Glutamatergic neuron (in vitro differentiated cells): ENCODE results near the gene TSPAN18. TPM values are rescaled to one million over a fixed set of nuclear protein-coding genes. Genes with fewer than 3 reads are reported as not detected.

Experiments used
- DNase-seq: peaks from one replicate; pipeline ENCODE4 v3.0.0; 2022
- H3K27ac Mint-ChIP-seq: one replicate; pipeline ENCODE4 v1.8.0; 2020; ENCODE audit warnings: mild to moderate bottlenecking, mixed read lengths, inconsistent platforms; ENCODE audit not compliant: unreplicated experiment
- H3K27me3 Mint-ChIP-seq: one replicate; pipeline ENCODE4 v1.8.0; 2020; ENCODE audit warnings: mild to moderate bottlenecking, moderate library complexity, mixed read lengths, inconsistent platforms; ENCODE audit not compliant: unreplicated experiment
- H3K36me3 Mint-ChIP-seq: one replicate; pipeline ENCODE4 v1.8.0; 2020; ENCODE audit warnings: mild to moderate bottlenecking, mixed read lengths, inconsistent platforms; ENCODE audit not compliant: unreplicated experiment
- H3K4me1 Mint-ChIP-seq: one replicate; pipeline ENCODE4 v1.8.0; 2020; ENCODE audit warnings: mild to moderate bottlenecking, low read depth, mixed read lengths, inconsistent platforms; ENCODE audit not compliant: unreplicated experiment
- H3K4me3 Mint-ChIP-seq: one replicate; pipeline ENCODE4 v1.8.0; 2020; ENCODE audit warnings: mild to moderate bottlenecking, mixed read lengths, inconsistent platforms; ENCODE audit not compliant: unreplicated experiment
- H3K9me3 Mint-ChIP-seq: one replicate; pipeline ENCODE4 v1.8.0; 2020; ENCODE audit warnings: mild to moderate bottlenecking, moderate library complexity, mixed read lengths, inconsistent platforms; ENCODE audit not compliant: unreplicated experiment
- total RNA-seq: library from RNA; stranded (reverse); fragmentation: NEBNext Ultra II Directional; extraction: Animal tissue kit (Norgen Biotek cat#: 25700); gene quantifications from one replicate; pipeline ENCODE4 v1.2.1, GENCODE V29; 2021; ENCODE audit not compliant: unreplicated experiment
- TF ChIP-seq, protein P1 (sequence below): fragments of 200-600 bp; sonication (generic); IDR thresholded peaks from one replicate; pipeline ENCODE4 v1.5.0; 2021; ENCODE audit not compliant: partially characterized antibody, unreplicated experiment

Gene TSPAN18
- total RNA-seq, 1 donor from 2014 or later, result 80.4 TPM

DNA sequence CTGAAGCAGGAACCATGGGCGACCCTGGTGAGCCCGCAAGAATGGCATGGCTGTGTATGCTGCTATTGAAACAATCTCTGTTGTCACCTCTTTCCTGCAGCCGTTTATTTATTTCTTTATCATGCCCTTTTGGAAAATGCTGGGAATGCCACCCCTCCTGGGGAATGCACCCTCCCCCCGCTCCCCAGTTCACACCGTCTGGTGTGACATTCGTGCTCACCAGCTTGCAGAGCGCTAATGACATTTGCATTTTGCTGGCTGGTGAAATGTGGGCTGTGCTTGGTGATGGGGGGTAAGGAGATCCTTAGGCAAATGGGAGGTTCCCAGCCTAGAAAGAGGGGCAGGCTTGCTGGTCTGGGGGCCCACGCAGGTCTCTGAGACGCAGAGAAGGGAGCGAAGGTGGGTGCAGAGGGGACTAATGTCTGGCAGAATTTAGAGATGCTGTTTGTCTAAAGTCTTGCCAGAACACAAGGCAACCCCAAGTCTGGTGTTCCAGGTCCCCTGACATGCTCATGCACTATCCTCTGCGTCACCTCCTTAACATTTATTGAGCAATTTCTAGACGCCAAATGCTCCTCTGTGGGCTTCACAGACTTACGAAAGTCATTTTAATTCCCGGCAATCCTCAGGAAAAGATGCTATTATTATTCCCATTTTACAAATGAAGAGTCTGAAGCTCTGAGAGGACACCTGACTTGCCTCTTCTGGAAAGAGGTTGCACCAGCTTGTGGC lies 132.2 kb downstream of the TSPAN18 start:
- Mint-ChIP-seq H3K27me3 (peaks cover 7% of the 10 kb centered on the region), H3K4me1 (peaks cover 23% of the 10 kb centered on the region), H3K4me3 (no peak overlapping the region), H3K36me3 (no peaks in the 10 kb centered on the region), H3K9me3 (peaks cover 5% of the 10 kb centered on the region), H3K27ac (no peak overlapping the region)
- no peak for DNase-seq
- TF ChIP-seq, protein P1, sequence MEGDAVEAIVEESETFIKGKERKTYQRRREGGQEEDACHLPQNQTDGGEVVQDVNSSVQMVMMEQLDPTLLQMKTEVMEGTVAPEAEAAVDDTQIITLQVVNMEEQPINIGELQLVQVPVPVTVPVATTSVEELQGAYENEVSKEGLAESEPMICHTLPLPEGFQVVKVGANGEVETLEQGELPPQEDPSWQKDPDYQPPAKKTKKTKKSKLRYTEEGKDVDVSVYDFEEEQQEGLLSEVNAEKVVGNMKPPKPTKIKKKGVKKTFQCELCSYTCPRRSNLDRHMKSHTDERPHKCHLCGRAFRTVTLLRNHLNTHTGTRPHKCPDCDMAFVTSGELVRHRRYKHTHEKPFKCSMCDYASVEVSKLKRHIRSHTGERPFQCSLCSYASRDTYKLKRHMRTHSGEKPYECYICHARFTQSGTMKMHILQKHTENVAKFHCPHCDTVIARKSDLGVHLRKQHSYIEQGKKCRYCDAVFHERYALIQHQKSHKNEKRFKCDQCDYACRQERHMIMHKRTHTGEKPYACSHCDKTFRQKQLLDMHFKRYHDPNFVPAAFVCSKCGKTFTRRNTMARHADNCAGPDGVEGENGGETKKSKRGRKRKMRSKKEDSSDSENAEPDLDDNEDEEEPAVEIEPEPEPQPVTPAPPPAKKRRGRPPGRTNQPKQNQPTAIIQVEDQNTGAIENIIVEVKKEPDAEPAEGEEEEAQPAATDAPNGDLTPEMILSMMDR, result no peak

DNA sequence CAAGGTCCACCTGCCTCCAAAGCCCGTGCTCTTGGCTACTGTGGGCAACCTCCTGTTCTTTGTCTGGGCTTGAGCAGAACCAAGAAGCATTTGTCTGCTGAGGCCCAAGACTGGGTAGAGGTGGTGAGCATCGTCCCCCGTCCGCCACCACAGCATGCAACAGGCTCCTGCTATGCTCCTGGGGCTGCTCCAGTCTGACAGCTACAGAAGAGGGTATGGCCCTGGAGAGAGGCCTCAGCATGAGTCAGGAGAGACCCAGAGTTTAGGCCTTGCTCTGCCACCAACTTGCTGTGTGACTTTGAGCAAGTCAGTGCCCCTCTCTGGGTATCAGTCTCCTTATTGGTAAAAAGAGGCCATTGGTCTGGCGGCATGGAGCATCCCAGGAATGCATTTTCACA lies 132.8 kb downstream of the TSPAN18 start:
- TF ChIP-seq, protein P1, result no peak
- Mint-ChIP-seq H3K4me1 (peaks cover 23% of the 10 kb centered on the region), H3K27ac (no peak overlapping the region), H3K4me3 (no peak overlapping the region), H3K27me3 (peaks cover 7% of the 10 kb centered on the region), H3K36me3 (no peaks in the 10 kb centered on the region), H3K9me3 (peaks cover 5% of the 10 kb centered on the region)
- DNase-seq, result no peak

DNA sequence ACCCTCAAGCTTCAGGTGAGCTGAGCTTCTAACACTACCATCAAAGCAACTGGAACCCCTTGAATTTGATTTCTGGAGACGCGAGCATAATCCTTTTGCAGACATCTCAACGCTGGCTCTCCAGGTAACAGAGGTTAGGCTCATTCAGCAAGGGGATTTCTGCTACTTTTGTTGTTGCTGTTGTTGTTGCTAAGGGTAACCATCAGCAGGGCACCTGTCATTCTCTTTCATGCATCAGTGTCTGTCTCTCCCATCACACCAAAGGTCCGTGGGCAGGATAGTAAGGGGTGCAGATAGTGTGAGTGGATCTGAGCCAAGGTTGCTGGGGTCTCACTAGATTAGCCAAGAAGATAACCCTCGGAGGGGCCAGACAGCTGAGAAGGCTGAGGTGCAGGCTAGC lies 133.6 kb downstream of the TSPAN18 start:
- Mint-ChIP-seq H3K4me3 (peak overlapping the region; percentile 3), H3K27ac (no peak overlapping the region), H3K9me3 (peaks cover 5% of the 10 kb centered on the region), H3K27me3 (peaks cover 7% of the 10 kb centered on the region), H3K36me3 (no peaks in the 10 kb centered on the region), H3K4me1 (peaks cover 26% of the 10 kb centered on the region)
- TF ChIP-seq, protein P1, result no peak
- DNase-seq, result no peak

DNA sequence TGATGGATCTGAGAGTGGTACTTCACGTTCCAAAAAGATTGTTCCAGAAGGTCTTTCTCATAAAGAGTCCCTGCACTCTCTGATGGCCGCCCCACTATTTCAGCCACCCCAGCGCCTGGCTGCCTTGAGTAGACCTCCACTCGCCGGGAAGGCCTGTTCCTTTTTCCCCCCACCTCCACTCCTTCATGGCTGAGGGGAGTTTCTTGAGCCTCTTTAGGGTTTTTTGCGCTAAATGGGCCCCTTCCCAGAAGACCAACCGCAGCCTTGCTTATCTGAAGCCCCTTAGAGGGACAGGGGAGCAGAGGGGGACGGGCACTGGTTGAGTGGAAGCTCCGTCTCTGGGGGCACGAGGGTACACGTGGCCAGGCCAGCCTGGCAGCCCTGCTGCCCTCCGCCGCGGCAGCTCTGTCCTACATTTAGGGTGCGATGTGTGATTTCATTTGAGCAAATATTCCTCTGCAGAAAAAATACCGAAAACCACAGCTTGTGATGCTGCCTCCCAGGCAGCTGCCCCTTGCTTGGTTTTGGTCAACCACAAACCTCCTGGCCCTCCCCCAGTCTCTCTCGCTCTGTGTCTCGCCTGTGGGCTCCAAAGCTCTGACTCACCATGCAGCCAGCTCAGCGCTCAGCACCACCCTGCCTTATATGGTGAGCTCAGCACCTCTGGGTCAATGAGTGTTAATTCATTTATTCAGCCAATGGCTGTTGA lies 135.2 kb downstream of the TSPAN18 start:
- H3K4me3 Mint-ChIP-seq, result no peak overlapping the region
- peaks cover 26% of the 10 kb centered on the region for H3K4me1 Mint-ChIP-seq
- TF ChIP-seq, protein P1, result no peak
- H3K36me3 Mint-ChIP-seq, result no peaks in the 10 kb centered on the region
- peaks cover 5% of the 10 kb centered on the region for H3K9me3 Mint-ChIP-seq
- no peak for DNase-seq
- no peak overlapping the region for H3K27ac Mint-ChIP-seq
- peaks cover 7% of the 10 kb centered on the region for H3K27me3 Mint-ChIP-seq

DNA sequence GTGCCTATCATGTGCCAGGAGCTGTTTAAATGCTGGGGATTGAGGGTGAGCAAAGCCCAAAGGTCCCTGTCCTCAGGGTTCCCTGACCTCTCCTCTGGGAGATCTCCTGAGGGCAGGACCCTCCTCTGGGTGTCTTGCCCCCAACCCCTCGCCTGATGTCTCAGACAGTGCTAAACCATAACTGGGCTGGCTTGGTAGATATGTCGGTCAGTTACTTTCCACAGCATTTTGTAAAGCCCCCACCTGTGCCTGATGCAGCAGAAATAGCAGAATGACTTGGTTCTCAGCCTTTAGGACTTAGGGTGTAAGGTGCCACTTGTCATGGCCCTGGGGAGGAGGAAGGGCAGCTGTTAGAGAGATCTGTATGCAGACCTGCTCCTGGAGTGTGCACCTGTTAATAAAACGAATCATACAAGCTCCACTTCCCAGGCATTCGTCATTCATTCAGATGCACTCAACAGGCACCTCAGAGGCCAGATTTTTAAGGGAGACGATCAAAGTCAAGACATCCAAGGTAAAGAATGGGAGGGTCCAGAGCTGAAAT lies 135.9 kb downstream of the TSPAN18 start:
- peaks cover 9% of the 10 kb centered on the region for H3K27me3 Mint-ChIP-seq
- peaks cover 29% of the 10 kb centered on the region for H3K4me1 Mint-ChIP-seq
- H3K27ac Mint-ChIP-seq, result peak overlapping the region; percentile 18
- no peaks in the 10 kb centered on the region for H3K36me3 Mint-ChIP-seq
- H3K4me3 Mint-ChIP-seq, result no peak overlapping the region
- TF ChIP-seq, protein P1, result no peak
- H3K9me3 Mint-ChIP-seq, result peaks cover 5% of the 10 kb centered on the region
- no peak for DNase-seq
